ENCODE results near the gene RASA3. TPM values are rescaled to one million over a fixed set of nuclear protein-coding genes. Genes with fewer than 3 reads are reported as not detected.

Gene RASA3
- total RNA-seq, 1 experiment from 2014 or later = 10.0 TPM

- CTCF ChIA-PET = no interaction called here
Observed at GRCh38 chr13:114155926-114156883, 23.8 kb upstream of the RASA3 start.

DNA sequence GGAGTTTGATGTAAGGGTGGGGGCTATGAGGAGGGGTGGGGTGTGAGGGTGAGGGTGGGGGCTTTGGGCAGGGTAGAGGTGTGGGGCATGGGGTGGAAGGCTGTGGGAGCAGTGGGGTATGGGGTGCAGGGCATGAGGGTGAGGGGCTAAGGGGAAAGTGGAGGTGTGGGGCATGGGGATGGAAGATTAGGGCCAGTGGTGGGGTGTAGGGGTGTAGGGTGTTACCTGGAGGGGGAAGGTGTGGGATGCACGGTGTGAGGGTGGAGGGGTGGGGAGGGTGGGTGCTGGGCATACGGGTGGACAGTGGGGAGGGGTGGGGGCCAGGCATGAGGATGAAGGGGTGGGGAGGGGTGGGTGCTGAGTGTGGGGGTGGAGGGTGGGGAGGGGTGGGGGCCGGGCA, 22.9 kb upstream of the RASA3 start:
- Histone ChIP-seq H3K4me2 (no peak overlapping the region), H3K79me2 (ENCODE audit: low read depth) (no peaks in the 10 kb centered on the region), H3K4me3 (no peak overlapping the region), H3F3A (ENCODE audit: insufficient read depth, low read depth) (peaks cover 21% of the 10 kb centered on the region), H3K9me2 (ENCODE audit: insufficient read depth) (no peaks in the 10 kb centered on the region), H3K36me3 (ENCODE audit: low read depth) (no peaks in the 10 kb centered on the region), H3K9me3 (ENCODE audit: insufficient read depth, low read depth) (no peaks in the 10 kb centered on the region), H3K27ac (no peak overlapping the region), H3K27me3 (ENCODE audit: insufficient read depth, low read depth) (peaks cover 4% of the 10 kb centered on the region; the same call in 1 of the 2 replicates), H3K4me1 (replicated peaks; ENCODE audit: insufficient read depth) (peaks cover 25% of the 10 kb centered on the region), H4K20me1 (ENCODE audit: insufficient read depth) (no peaks in the 10 kb centered on the region), H2AFZ (no peak overlapping the region)
- intact Hi-C loops (cut with micrococcal nuclease; ENCODE audit: unreplicated experiment) = no loop called here
- CTCF ChIA-PET = no interaction called here
- BruUV-seq (replicated peaks) = no TSS peak
- TF ChIP-seq EZH2 (IDR thresholded peaks at IDR 0.05; ENCODE audit: low read depth) = no peak
- TF ChIP-seq CTCF (conservative IDR thresholded peaks at IDR 0.05) = no peak
- POLR2A ChIA-PET (ENCODE audit: unreplicated experiment) = no interaction called here
- DNase-seq = no peak

More at GRCh38 chr13:114155926-114156883, 23.8 kb upstream of the RASA3 start:
- Histone ChIP-seq H3K4me3 (no peak overlapping the region), H3K27me3 (ENCODE audit: insufficient read depth, low read depth) (peaks cover 5% of the 10 kb centered on the region; the same call in 1 of the 2 replicates), H4K20me1 (ENCODE audit: insufficient read depth) (no peaks in the 10 kb centered on the region), H3K4me2 (0 out of 2 replicates have a peak overlapping the region, but pooled peaks have one; percentile 11), H3K4me1 (replicated peaks; ENCODE audit: insufficient read depth) (peaks cover 16% of the 10 kb centered on the region), H3K36me3 (ENCODE audit: low read depth) (no peaks in the 10 kb centered on the region), H3F3A (ENCODE audit: insufficient read depth, low read depth) (peaks cover 21% of the 10 kb centered on the region), H3K9me2 (ENCODE audit: insufficient read depth) (no peaks in the 10 kb centered on the region), H2AFZ (no peak overlapping the region), H3K79me2 (ENCODE audit: low read depth) (no peaks in the 10 kb centered on the region), H3K9me3 (ENCODE audit: insufficient read depth, low read depth) (no peaks in the 10 kb centered on the region), H3K27ac (no peak overlapping the region)
- no peak for TF ChIP-seq EZH2 (IDR thresholded peaks at IDR 0.05; ENCODE audit: low read depth)
- TF ChIP-seq CTCF (conservative IDR thresholded peaks at IDR 0.05) = no peak
- DNase-seq = no peak
- BruUV-seq (replicated peaks) = no TSS peak
- POLR2A ChIA-PET (ENCODE audit: unreplicated experiment) = no interaction called here
- intact Hi-C loops (cut with micrococcal nuclease; ENCODE audit: unreplicated experiment) = no loop called here

DNA sequence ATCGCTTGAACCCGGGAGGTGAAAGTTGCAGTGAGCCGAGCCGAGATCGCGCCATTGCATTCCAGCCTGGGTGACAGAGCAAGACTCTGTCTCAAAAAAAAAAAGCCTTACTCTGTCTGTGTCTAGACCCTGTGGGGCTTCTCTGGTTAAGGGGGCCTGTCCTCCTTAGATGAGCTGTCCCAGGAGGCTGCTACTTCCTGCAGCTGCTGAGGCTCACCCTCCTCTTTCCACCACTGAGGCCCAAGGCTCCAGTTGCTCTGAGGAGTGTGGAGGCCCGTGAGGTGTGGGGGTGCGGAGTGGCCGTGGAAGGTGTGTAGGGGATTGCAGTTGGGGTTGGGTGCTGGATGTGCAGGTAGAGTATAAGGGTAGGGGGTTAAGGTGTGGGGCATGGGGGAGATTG, 22.1 kb upstream of the RASA3 start:
- Histone ChIP-seq H3K4me2 (no peak overlapping the region), H2AFZ (no peak overlapping the region), H3K36me3 (ENCODE audit: low read depth) (no peaks in the 10 kb centered on the region), H3K4me1 (replicated peaks; ENCODE audit: insufficient read depth) (peaks cover 29% of the 10 kb centered on the region), H3K79me2 (ENCODE audit: low read depth) (no peaks in the 10 kb centered on the region), H3K9me3 (ENCODE audit: insufficient read depth, low read depth) (no peaks in the 10 kb centered on the region), H3K27ac (no peak overlapping the region), H3K27me3 (ENCODE audit: insufficient read depth, low read depth) (no peaks in the 10 kb centered on the region), H4K20me1 (ENCODE audit: insufficient read depth) (no peaks in the 10 kb centered on the region), H3K4me3 (no peak overlapping the region), H3F3A (ENCODE audit: insufficient read depth, low read depth) (peaks cover 21% of the 10 kb centered on the region), H3K9me2 (ENCODE audit: insufficient read depth) (no peaks in the 10 kb centered on the region)
- DNase-seq = no peak
- TF ChIP-seq EZH2 (IDR thresholded peaks at IDR 0.05; ENCODE audit: low read depth) (no peak), CTCF (conservative IDR thresholded peaks at IDR 0.05) (no peak)
- intact Hi-C loops (cut with micrococcal nuclease; ENCODE audit: unreplicated experiment) = loop anchor here (5.0 kb wide), 1 partner anchor 58 kb away; no protein-coding TSS in a partner anchor
- BruUV-seq (replicated peaks) = no TSS peak
- POLR2A ChIA-PET (ENCODE audit: unreplicated experiment) = no interaction called here
- CTCF ChIA-PET = no interaction called here
